HG02623 (cell line): ENCODE measurements around the gene FOXP1.

Experiments
- ATAC-seq: cut with Tn5 transposase; IDR thresholded peaks from one replicate; pipeline ENCODE4 v1.9.1; 2021; ENCODE audit warnings: moderate library complexity; ENCODE audit not compliant: unreplicated experiment

FOXP1 gene

GRCh38 chr3:71433631-71434030 lies 149.9 kb downstream of the FOXP1 start:
- ATAC-seq = no peak

DNA sequence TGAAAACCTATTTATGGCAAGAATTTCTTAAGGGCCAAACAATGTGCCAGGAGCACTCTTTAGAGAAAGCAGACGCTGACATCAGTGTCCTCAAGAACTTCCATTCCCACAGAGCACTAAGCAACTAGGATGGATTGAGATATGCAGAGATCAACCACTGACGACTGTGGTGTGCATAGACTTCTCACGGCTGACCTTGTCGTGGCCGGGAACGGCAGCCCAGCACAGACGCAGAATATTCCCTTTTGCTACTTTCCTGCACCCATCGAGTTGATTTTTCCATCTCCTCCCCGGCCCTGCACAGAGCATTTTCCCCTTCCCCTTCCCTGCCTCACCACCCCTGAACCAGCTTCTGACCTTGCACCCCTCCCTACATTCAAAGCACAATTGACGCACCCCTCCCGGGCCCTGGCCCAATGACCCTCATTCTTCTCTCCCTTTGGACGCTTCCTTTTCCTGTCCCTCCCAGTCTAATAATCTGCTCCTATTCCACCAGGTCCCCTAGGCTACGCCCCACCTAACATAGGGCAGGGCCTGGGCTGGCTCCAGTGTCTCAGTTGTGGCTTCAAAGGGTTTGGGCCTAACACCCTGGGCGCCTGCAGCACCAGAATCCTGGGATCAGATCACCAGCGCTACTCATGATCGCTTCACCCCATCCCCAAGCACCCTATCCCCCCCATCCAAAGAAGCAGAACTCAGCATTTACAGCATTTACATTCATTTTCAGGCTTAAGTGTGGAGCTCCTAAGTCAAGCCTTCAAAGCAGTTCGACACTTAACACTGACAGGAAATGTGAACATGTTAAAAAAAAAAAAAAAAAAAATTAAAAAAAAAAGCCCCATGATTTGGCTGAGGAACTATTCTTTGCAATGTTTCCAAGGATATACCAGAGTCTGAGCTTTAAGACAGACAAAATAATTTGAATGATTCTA lies 151.2 kb downstream of the FOXP1 start:
- ATAC-seq = no peak

DNA sequence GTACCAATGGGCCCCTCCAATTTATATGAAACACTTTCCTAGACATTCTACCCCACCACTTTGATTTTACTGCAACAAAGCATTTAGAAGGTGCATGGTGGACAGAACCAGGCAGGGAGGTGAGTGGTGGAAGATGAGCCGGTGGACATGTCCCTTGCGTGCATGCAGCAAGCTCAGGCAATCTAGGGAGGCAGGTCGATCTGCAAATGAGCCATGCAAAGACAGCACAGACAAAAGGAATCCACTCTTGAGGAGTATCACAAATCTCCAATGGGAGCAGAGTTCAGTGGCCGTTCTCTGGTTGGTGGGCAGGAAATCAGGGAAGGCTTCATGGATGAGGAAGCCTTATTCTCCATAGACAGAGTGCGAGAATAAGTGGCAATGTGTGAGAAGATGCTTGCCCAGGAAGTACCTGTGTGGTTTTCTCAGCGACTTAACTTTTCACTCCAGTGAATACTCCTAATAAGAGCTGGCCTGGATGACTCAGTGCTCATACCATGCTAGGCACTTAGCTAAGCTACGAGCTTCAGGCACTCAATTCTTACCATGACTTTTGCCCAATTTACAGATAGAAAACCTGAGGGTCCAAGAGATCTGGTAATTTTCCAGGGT lies 152.5 kb downstream of the FOXP1 start:
- ATAC-seq = no peak

- ATAC-seq = no peak
These were observed 153.9 kb downstream of the FOXP1 start for GRCh38 chr3:71429597-71429988.

GRCh38 chr3:71428841-71429596 lies 154.5 kb downstream of the FOXP1 start:
- no peak for ATAC-seq

DNA sequence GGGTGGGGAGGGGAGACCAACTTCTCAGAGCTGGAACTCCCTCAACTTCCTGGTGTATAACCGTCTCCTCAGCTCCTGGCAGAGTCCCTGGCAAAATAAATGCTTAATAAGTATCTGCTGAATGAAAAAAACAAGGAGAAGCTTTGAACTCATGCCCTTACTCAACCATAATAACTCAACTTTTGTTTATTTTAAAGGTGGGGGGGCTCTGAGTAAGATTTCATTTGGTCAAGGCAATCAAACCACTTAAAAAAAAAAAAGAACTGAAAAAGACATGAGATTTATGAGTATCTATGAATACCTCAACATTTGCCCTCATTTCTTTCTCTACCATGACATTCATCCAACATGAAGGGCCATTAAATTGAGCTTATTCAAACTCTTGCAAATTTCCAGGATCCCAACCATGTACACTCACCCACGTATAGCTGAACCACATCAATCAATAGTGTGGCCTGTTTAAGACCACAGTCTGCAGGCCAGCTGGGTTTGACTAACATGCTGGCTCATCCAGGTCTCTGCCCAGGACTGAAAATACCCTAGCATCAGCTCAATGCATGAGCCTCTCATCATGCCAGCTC lies 157.9 kb downstream of the FOXP1 start:
- ATAC-seq = no peak

- ATAC-seq = no peak
These were observed 160.2 kb downstream of the FOXP1 start for GRCh38 chr3:71423151-71423906.

DNA sequence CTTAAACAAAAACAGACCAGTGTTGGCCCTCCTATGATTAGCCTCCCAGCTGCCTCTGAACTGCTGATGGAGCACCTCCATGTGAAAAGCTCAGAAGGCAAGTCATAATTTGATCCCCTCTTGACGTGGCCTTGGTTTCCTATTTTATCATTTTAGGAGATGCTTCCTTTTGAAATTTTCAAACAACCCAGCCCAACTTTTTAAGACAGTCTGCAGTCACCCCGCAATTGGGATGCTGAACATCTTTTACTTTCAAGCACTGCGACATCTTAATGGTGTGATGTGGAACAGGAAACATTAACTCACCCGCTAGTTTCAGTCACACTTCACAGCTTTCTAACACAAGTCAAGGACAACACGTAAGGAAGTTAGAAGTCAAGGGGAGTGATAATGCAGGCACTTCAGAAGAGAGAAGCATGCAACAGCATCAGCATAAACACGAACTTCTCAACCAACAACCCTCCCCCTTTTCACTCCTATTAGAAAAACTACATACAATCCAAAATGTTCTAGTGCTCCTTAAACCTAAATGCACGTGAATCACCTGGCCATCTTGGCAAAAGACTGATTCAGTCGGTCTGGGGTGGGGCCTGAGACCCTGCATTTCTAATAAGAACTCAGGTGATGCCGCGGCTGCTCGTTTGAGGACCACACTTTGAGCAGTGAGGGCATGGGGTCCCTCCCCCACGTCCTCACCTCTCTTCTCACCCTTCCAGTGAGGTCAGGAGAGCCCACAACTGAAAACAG lies 161.5 kb downstream of the FOXP1 start:
- peak; percentile 80 for ATAC-seq

DNA sequence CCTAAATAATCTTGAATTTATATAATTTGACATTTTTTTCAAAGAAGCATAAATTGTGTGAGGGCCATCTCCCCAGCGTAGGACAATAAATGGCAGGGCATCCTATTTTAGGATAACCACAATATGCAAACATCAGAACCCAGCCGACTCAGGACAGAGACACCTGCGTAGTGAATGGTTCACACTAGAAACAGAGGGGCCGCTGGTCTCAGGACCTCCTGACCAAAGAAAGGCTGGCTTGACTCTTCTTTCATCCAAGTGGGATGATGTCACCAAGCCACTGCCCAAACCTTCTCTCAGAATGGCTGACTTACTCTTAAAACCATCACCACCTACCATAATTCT lies 162.1 kb downstream of the FOXP1 start:
- ATAC-seq = peak; percentile 61

- no peak for ATAC-seq
These were observed 164.2 kb downstream of the FOXP1 start for GRCh38 chr3:71419369-71419768.

DNA sequence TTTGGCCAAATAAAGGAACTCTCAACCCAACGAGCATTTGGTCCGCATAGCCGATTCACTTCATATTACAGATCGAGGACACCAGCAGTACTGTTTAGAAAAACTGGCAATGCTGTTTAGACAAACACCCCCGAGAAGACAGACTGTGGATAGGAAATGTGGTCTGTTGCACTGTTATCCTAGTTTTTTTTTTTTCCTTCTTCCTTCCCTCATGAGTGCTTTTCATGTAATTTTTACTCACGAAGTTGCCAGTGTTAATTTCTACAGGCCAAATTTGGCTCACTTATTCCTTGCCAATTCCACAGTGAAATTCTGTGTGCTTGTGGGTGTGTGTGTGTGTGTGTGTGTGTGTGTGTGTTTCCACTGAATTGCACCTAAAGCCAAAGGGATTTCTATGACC lies 165.7 kb downstream of the FOXP1 start:
- no peak for ATAC-seq

DNA sequence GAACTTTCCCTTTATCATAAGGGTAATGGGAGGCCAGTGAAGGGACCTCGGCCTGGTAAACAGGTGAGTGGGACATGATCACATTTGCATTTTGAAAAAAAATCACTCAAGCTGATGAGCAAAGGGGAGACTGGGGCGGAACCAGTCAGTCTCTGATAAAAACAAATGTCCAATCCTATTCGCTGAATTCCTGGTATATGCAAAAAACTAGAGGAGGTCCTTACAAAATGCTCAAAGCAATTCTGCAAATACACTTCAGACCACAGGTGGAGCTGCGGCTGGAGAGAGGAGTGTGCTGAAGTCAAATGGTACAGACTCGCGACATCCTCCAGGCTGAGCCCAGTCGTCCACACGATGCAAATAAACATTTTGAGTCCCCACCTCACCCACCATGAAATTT lies 166.7 kb downstream of the FOXP1 start:
- no peak for ATAC-seq

- no peak for ATAC-seq
These were observed 167.8 kb downstream of the FOXP1 start for GRCh38 chr3:71415681-71416122.

- no peak for ATAC-seq
These were observed 169.2 kb downstream of the FOXP1 start for GRCh38 chr3:71414189-71414927.

DNA sequence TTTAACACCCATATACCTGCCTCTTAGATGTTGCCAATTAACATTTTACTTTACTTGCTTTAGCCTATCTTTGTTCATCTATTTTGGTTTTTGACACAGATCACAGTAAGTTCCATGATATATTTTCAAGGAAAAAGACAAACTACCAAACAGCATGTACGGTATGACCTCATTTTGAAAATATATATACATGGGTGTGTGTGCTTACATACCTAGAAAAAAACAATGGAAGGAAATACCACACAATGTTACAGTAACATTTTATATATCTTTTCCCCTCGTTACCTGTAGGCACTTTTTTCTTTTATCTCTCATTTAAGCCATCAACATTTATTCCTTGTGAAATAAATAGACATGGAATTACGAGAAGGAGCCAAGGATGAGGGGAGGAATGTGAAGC lies 170.0 kb downstream of the FOXP1 start:
- ATAC-seq = no peak

DNA sequence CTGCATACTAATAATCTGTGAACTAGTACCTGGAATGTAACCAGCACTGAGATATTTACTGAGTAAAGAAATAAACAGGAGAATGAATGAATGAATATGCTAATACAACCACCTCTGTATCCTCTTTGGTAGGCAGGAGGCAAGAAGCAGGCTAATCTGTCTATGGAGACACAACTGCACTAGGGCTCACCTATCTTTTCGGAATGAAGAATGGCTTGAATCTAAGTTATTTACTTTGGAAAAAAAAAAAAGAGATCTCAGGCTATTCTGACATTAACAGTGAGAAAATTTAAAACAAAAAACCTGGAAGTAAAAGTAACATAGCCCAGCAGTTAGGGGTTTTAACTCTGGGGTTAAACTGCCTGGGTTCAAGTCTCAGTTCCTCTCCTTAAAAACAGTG lies 174.2 kb downstream of the FOXP1 start:
- ATAC-seq = no peak

DNA sequence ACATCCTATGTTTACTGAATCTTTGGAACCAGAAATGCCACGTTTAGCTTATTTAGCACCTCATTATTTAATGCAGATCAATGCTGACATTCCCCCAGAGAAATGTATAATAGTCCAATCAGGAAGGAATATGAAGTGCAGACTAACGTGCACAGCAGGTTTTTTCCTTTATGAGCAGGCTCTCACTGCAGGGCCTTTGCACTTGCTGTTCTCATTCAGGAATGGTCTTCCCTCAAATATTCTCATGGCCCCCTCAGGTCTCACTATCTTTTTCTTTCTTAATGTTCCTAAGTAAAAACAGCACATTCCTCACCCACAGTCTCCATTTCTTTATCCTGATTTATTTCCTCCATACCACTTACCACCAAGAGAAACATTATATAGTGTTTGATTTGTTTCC lies 174.6 kb downstream of the FOXP1 start:
- no peak for ATAC-seq

DNA sequence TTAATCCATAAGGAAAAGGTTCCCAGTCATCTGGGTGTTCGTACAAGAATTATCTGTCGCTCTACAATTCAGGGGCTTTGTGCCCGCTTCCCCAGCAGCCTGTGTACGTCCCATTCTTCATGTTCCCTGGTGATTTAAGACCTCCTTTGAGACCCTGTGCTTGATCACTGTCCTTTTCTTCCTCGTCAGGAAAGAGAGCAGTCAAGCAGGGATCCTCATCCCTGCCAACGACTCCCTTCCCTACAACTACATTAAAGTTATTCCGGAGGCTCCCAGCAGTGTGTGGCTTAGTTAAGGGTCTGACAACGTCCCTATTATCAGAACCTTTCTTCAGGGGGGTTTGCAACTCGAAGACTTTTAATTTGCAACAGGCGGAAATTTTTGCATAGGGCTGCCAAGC lies 175.7 kb downstream of the FOXP1 start:
- ATAC-seq = no peak
